ENCODE measurements around the gene HOXB8.
A peak's percentile ranks its signal among the peaks of the same experiment; 100 is the strongest.

Gene HOXB8

GRCh38 chr17:48616717-48617470 is 1.8 kb upstream of the HOXB8 start:
- DNase-seq, result no peak
- Histone ChIP-seq H3K4me3 (ENCODE audit: low read depth, low read length) (no peak overlapping the region), H3K9me3 (no peaks in the 10 kb centered on the region), H3K4me1 (no peaks in the 10 kb centered on the region), H3K36me3 (no peaks in the 10 kb centered on the region), H3K27me3 (peaks cover 96% of the 10 kb centered on the region)
- no peak for TF ChIP-seq CTCF (IDR thresholded peaks at IDR 0.05; ENCODE audit: low read depth, low read length)

GRCh38 chr17:48615963-48616716 is 1.0 kb upstream of the HOXB8 start:
- H3K9me3 ChIP-seq, result no peaks in the 10 kb centered on the region
- DNase-seq, result no peak
- H3K27me3 ChIP-seq, result peaks cover 95% of the 10 kb centered on the region
- H3K36me3 ChIP-seq, result no peaks in the 10 kb centered on the region
- no peak overlapping the region for H3K4me3 ChIP-seq (ENCODE audit: low read depth, low read length)
- TF ChIP-seq CTCF (IDR thresholded peaks at IDR 0.05; ENCODE audit: low read depth, low read length), result no peak
- H3K4me1 ChIP-seq, result no peaks in the 10 kb centered on the region

- no peak for TF ChIP-seq CTCF (IDR thresholded peaks at IDR 0.05; ENCODE audit: low read depth, low read length)
- Histone ChIP-seq H3K4me3 (ENCODE audit: low read depth, low read length) (no peak overlapping the region), H3K36me3 (no peaks in the 10 kb centered on the region), H3K9me3 (no peaks in the 10 kb centered on the region), H3K4me1 (no peaks in the 10 kb centered on the region), H3K27me3 (peaks cover 95% of the 10 kb centered on the region)
- peak; percentile 27 for DNase-seq
Measured at GRCh38 chr17:48613862-48614694, 1.0 kb downstream of the HOXB8 start.

GRCh38 chr17:48612854-48613691 is 2.0 kb downstream of the HOXB8 start:
- Histone ChIP-seq H3K4me1 (no peaks in the 10 kb centered on the region), H3K36me3 (no peaks in the 10 kb centered on the region), H3K9me3 (no peaks in the 10 kb centered on the region), H3K27me3 (peaks cover 95% of the 10 kb centered on the region), H3K4me3 (ENCODE audit: low read depth, low read length) (no peak overlapping the region)
- DNase-seq, result peak; percentile 52
- peak; percentile 12 for TF ChIP-seq CTCF (IDR thresholded peaks at IDR 0.05; ENCODE audit: low read depth, low read length)

GRCh38 chr17:48612456-48612853 is 2.6 kb downstream of the HOXB8 start:
- Histone ChIP-seq H3K4me3 (ENCODE audit: low read depth, low read length) (no peak overlapping the region), H3K9me3 (no peaks in the 10 kb centered on the region), H3K27me3 (peaks cover 95% of the 10 kb centered on the region), H3K36me3 (no peaks in the 10 kb centered on the region), H3K4me1 (no peaks in the 10 kb centered on the region)
- no peak for TF ChIP-seq CTCF (IDR thresholded peaks at IDR 0.05; ENCODE audit: low read depth, low read length)
- DNase-seq, result no peak
